ENCODE measurements around the gene SHISA9. TPM values are rescaled to one million over a fixed set of nuclear protein-coding genes. Genes with fewer than 3 reads are reported as not detected.

The SHISA9 gene
- total RNA-seq, 1 experiment from 2014 or later, result 0.29 TPM

DNA sequence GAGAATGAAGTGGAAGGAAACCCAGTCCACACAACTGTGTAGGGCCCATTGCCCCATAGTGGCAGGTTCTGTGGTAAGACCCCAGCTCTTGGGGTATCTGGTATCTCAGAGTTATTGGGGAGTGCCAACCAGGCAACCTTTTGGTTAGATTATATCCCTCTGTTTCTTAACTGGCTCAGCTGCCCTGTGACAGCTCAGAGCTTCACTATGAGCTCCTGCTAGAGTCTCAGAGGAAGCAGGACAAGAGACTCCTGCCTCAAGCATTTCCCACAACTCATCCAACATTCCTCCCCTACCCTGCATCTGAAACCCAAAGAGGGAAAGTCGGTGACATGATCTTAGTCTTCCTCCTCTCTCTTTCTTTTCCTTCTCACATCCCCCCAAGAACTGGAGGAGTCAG lies 292.3 kb downstream of the SHISA9 start:
- Histone ChIP-seq H3K9me3 (no peaks in the 10 kb centered on the region), H3K27me3 (replicated peaks; ENCODE audit: control insufficient read depth, insufficient read depth, low read length) (no peaks in the 10 kb centered on the region), H3K4me1 (no peaks in the 10 kb centered on the region), H3K4me3 (ENCODE audit: low read depth, low read length) (no peak overlapping the region), H3K36me3 (ENCODE audit: control insufficient read depth, insufficient read depth, low read length) (no peaks in the 10 kb centered on the region)
- ChIA-PET CTCF (no interaction called here), POLR2A (no interaction called here)
- Mint-ChIP-seq H3K36me3 (ENCODE audit: insufficient read depth, unreplicated experiment) (no peaks in the 10 kb centered on the region), H3K9me3 (ENCODE audit: unreplicated experiment) (no peaks in the 10 kb centered on the region), H3K27ac (ENCODE audit: unreplicated experiment) (no peak overlapping the region), H3K27me3 (ENCODE audit: insufficient read depth, unreplicated experiment) (peaks cover 3% of the 10 kb centered on the region), H3K4me3 (ENCODE audit: unreplicated experiment) (no peak overlapping the region), H3K4me1 (ENCODE audit: low read depth, unreplicated experiment) (no peaks in the 10 kb centered on the region)
- DNase-seq, result no peak
- TF ChIP-seq, protein P1, sequence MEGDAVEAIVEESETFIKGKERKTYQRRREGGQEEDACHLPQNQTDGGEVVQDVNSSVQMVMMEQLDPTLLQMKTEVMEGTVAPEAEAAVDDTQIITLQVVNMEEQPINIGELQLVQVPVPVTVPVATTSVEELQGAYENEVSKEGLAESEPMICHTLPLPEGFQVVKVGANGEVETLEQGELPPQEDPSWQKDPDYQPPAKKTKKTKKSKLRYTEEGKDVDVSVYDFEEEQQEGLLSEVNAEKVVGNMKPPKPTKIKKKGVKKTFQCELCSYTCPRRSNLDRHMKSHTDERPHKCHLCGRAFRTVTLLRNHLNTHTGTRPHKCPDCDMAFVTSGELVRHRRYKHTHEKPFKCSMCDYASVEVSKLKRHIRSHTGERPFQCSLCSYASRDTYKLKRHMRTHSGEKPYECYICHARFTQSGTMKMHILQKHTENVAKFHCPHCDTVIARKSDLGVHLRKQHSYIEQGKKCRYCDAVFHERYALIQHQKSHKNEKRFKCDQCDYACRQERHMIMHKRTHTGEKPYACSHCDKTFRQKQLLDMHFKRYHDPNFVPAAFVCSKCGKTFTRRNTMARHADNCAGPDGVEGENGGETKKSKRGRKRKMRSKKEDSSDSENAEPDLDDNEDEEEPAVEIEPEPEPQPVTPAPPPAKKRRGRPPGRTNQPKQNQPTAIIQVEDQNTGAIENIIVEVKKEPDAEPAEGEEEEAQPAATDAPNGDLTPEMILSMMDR (IDR thresholded peaks at IDR 0.05; ENCODE audit: insufficient read depth in 1 of 2, low read depth in 1 of 2, low read length in 1 of 2, severe bottlenecking in 1 of 2, unreplicated experiment in 1 of 2), result no peak
- intact Hi-C loops (cut with micrococcal nuclease; ENCODE audit: unreplicated experiment), result no loop called here
- no TSS peak for BruUV-seq (replicated peaks)

DNA sequence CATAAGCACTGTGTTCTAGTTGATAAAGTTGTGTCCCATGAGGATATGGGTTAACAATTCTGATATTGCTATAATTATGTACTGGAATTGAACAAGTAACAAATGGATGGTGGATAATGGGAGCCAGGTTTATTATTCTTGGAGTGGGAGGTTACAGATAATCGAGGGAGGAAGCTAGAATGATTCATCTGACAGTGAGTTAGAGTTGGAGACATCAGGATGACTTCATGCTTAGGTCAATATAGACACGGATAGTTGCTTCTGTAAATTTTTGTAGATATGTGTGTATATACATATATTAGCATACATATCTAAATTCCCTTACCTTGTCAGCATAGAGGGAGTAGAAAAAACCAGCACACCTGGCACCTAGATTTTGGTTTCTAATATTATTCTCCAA lies 293.4 kb downstream of the SHISA9 start:
- DNase-seq, result no peak
- no peaks in the 10 kb centered on the region for H3K36me3 ChIP-seq (ENCODE audit: control insufficient read depth, insufficient read depth, low read length)
- CTCF ChIA-PET, result no interaction called here
- no peak overlapping the region for H3K27ac Mint-ChIP-seq (ENCODE audit: unreplicated experiment)
- H3K4me3 ChIP-seq (ENCODE audit: low read depth, low read length), result no peak overlapping the region
- H3K9me3 ChIP-seq, result no peaks in the 10 kb centered on the region
- TF ChIP-seq, protein P1 (IDR thresholded peaks at IDR 0.05; ENCODE audit: insufficient read depth in 1 of 2, low read depth in 1 of 2, low read length in 1 of 2, severe bottlenecking in 1 of 2, unreplicated experiment in 1 of 2), result no peak
- H3K36me3 Mint-ChIP-seq (ENCODE audit: insufficient read depth, unreplicated experiment), result no peaks in the 10 kb centered on the region
- H3K27me3 ChIP-seq (replicated peaks; ENCODE audit: control insufficient read depth, insufficient read depth, low read length), result no peaks in the 10 kb centered on the region
- H3K4me1 Mint-ChIP-seq (ENCODE audit: low read depth, unreplicated experiment), result no peaks in the 10 kb centered on the region
- no TSS peak for BruUV-seq (replicated peaks)
- no peaks in the 10 kb centered on the region for H3K4me1 ChIP-seq
- POLR2A ChIA-PET, result no interaction called here
- H3K9me3 Mint-ChIP-seq (ENCODE audit: unreplicated experiment), result no peaks in the 10 kb centered on the region
- intact Hi-C loops (cut with micrococcal nuclease; ENCODE audit: unreplicated experiment), result no loop called here
- H3K4me3 Mint-ChIP-seq (ENCODE audit: unreplicated experiment), result no peak overlapping the region
- no peaks in the 10 kb centered on the region for H3K27me3 Mint-ChIP-seq (ENCODE audit: insufficient read depth, unreplicated experiment)

DNA sequence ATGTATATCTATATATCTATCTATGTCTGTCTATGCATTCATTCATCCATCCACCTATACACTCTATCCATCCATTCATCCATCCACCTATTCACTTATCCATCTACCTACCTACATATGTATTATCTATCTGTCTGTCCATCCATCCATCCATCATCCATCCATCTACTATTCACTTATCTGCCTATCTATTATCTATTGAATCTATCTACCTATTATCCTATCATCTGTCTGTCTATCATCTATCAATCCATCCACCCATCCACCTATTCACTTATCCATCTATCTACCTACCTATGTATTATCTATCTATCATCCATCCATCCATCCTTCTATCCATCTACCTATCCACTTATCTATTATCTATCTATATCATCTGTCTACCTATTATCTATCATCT lies 302.3 kb downstream of the SHISA9 start:
- no peak overlapping the region for H3K4me3 ChIP-seq (ENCODE audit: low read depth, low read length)
- BruUV-seq (replicated peaks), result no TSS peak
- H3K9me3 ChIP-seq, result no peaks in the 10 kb centered on the region
- Mint-ChIP-seq H3K27me3 (ENCODE audit: insufficient read depth, unreplicated experiment) (peaks cover 11% of the 10 kb centered on the region), H3K36me3 (ENCODE audit: insufficient read depth, unreplicated experiment) (no peaks in the 10 kb centered on the region), H3K4me3 (ENCODE audit: unreplicated experiment) (no peak overlapping the region), H3K27ac (ENCODE audit: unreplicated experiment) (no peak overlapping the region), H3K9me3 (ENCODE audit: unreplicated experiment) (no peaks in the 10 kb centered on the region), H3K4me1 (ENCODE audit: low read depth, unreplicated experiment) (no peaks in the 10 kb centered on the region)
- no peak for DNase-seq
- no peaks in the 10 kb centered on the region for H3K4me1 ChIP-seq
- ChIA-PET CTCF (no interaction called here), POLR2A (no interaction called here)
- TF ChIP-seq, protein P1 (IDR thresholded peaks at IDR 0.05; ENCODE audit: insufficient read depth in 1 of 2, low read depth in 1 of 2, low read length in 1 of 2, severe bottlenecking in 1 of 2, unreplicated experiment in 1 of 2), result no peak
- H3K36me3 ChIP-seq (ENCODE audit: control insufficient read depth, insufficient read depth, low read length), result no peaks in the 10 kb centered on the region
- intact Hi-C loops (cut with micrococcal nuclease; ENCODE audit: unreplicated experiment), result no loop called here
- H3K27me3 ChIP-seq (replicated peaks; ENCODE audit: control insufficient read depth, insufficient read depth, low read length), result no peaks in the 10 kb centered on the region
